Mucosa of descending colon (tissue), 3 donors: ENCODE data around the gene B3GAT3. TPM values are rescaled to one million over a fixed set of nuclear protein-coding genes. Genes with fewer than 3 reads are reported as not detected.
"Not testable (repeated sequence)": the region's sequence is repeated elsewhere in the genome, so short reads cannot be mapped to it uniquely, and the experiment has no call there.

Source experiments
- ATAC-seq: fragments of 200-7000 bp; cut with Tn5 transposase; one replicate; pipeline ENCODE4 v1.9.1; 2020; ENCODE audit warnings: mild to moderate bottlenecking, moderate library complexity
- DNase-seq, 3 donors: peaks; one replicate each; pipeline ENCODE4 v3.0.0-alpha.2; 2020
- H3K36me3 ChIP-seq: fragments of 200-600 bp; one replicate; pipeline ENCODE4 v1.8.0; 2021; ENCODE audit warnings: low read depth, mild to moderate bottlenecking
- H3K4me1 ChIP-seq: fragments of 200-600 bp; one replicate; pipeline ENCODE4 v1.8.0; 2021; ENCODE audit warnings: low read depth, mild to moderate bottlenecking
- H3K4me3 ChIP-seq: fragments of 200-600 bp; one replicate; pipeline ENCODE4 v1.8.0; 2021; ENCODE audit warnings: mild to moderate bottlenecking
- H3K9me3 ChIP-seq: fragments of 200-600 bp; one replicate; pipeline ENCODE4 v1.8.0; 2021; ENCODE audit warnings: mild to moderate bottlenecking
- intact Hi-C, 2 donors: fragments of 100-400 bp; cut with DNase I in 1 of 2; cut with micrococcal nuclease in 1 of 2; formaldehyde crosslinking; loops; one replicate each; pipeline versions ENCODE4 v1.11.0 to v1.11.1; 2022; cut with DNase I, micrococcal nuclease
- total RNA-seq, 3 donors: library from RNA; stranded (reverse); fragmentation: NEBNext Ultra II Directional in 2 of 3; extraction: Animal tissue kit (Norgen Biotek cat#: 25700) in 2 of 3; gene quantifications; one replicate each; pipeline versions ENCODE4 v1.2.1 to v1.2.4, GENCODE V29; 2021 to 2023
- TF ChIP-seq, protein P1 (sequence below): fragments of 200-600 bp; IDR thresholded peaks from one replicate; pipeline ENCODE4 v1.8.0; 2022; ENCODE audit warnings: antibody characterized with exemption, mild to moderate bottlenecking
- donor health status: DM: no; HTN: no; CAD: no; lungs with moderate emphysema.
- donor health status: DM: no; HTN: no; CAD: no.
- donor health status: DM: no; HTN: yes; CAD: no.

B3GAT3 gene
- total RNA-seq, 3 donors from 2014 or later = 27.3 to 34.2 (median 29.1) TPM

DNA sequence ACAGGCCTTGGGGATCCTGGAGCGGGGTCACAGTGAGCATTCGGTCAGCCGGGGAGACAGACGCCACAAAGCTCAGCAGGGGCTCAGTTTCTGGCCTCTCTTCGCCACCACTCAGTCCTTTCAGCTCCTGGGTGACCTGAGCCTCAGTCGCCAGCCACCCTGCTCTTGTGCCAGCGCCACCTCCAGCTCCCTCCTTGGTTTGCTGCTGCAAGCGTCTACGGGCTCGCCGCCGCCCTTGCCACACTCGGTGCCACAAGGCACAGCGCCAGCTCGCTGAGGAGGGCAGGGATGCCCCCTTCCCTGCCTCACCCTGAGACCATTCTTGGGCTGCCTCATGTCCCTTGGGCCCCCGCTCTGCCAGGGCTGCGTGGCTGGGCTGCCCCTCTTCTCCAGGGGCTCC, 46.6 kb downstream of the B3GAT3 start:
- Histone ChIP-seq H3K9me3 (no peaks in the 10 kb centered on the region), H3K36me3 (peaks cover 5% of the 10 kb centered on the region), H3K4me1 (peaks cover 18% of the 10 kb centered on the region), H3K4me3 (no peak overlapping the region)
- TF ChIP-seq, protein P1, sequence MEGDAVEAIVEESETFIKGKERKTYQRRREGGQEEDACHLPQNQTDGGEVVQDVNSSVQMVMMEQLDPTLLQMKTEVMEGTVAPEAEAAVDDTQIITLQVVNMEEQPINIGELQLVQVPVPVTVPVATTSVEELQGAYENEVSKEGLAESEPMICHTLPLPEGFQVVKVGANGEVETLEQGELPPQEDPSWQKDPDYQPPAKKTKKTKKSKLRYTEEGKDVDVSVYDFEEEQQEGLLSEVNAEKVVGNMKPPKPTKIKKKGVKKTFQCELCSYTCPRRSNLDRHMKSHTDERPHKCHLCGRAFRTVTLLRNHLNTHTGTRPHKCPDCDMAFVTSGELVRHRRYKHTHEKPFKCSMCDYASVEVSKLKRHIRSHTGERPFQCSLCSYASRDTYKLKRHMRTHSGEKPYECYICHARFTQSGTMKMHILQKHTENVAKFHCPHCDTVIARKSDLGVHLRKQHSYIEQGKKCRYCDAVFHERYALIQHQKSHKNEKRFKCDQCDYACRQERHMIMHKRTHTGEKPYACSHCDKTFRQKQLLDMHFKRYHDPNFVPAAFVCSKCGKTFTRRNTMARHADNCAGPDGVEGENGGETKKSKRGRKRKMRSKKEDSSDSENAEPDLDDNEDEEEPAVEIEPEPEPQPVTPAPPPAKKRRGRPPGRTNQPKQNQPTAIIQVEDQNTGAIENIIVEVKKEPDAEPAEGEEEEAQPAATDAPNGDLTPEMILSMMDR = no peak
- DNase-seq (peak; percentile 57 to 76 (median 65)), ATAC-seq (peak; percentile 22)
- intact Hi-C loops = no loop called here

DNA sequence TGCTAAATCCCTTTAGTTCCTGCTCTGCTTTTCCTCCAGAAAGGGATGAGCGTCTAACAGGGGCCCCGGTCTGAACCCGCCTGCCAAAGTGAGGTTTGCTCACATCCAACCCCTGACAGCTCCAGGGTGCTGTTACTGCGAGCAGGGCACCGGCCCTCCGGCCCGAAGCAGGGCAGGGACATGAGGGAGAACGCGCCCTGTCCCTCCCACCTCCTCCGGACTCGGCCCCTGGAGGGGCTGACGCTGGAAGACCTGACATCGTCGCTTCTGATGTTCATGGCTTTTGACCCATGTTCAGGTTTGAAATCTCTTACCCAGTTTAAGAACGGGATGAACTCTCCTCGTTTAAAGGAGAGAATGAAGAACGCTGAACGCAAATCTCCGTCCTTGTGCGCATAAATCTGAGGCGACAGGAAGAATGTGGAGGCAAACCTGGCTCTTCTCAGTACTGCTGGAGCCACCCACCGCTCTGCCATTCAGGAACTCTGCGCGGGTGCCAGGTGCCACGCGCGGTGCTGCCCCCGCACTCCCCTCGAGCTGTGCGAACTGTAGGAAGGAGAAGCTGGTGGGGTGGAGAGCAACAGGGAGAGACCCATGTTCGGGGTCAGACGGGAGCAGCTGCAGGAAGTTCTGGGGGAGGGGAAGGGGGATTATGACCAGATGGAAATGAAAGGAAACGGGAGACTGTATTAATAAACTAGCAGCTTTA, 47.3 kb downstream of the B3GAT3 start:
- peak overlapping the region; percentile 67 for H3K4me3 ChIP-seq
- TF ChIP-seq, protein P1 = no peak
- H3K36me3 ChIP-seq = peaks cover 5% of the 10 kb centered on the region
- H3K4me1 ChIP-seq = peaks cover 18% of the 10 kb centered on the region
- intact Hi-C loops = no loop called here
- H3K9me3 ChIP-seq = no peaks in the 10 kb centered on the region
- DNase-seq (peak; percentile 52 to 76 (median 59)), ATAC-seq (peak; percentile 32)

DNA sequence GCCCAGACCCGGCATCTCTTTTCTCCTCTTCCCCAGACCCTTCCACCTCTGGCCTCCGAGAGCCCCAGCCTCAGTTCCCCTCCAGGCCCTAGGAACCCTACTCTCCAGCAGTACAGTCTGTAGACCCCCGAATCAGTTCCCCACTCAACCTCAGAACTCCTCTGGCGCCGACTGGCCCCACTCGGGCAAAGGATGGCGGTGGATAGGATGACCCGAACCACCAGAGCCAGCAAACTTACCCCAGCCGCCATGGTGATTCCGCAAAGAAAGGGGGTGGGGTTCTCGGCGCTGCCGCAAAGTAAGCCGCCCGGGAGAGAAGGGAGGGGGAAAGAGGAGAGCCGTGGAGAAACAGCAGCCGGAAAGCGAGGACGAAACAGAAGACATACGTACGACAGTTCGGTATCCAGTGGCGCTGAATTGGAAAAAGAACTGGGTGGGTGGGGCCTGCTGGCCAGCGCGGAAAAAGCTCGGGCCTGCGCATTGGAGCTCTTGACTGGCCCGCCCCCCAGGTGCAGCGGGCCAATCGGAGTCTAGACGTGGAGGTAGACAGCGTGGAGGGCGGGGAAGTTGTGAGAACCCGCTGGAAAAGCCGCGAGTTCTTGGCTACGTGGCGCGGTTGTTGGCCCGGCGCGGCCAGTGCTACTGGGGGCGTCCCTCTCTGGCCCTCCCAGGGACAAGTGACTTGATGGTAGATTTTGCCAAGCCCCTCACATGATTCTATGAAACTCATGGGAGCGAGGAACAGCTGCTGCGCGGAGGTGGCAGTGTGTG, 48.0 kb downstream of the B3GAT3 start, which contains the start of gene EEF1G:
Gene EEF1G, minus strand, starts transcription at position 300 of the 771 bp plus-strand sequence. Its CDS starts 49 bp downstream, at position 251.
- H3K9me3 ChIP-seq = no peaks in the 10 kb centered on the region
- peaks cover 8% of the 10 kb centered on the region for H3K36me3 ChIP-seq
- ATAC-seq (peak; percentile 94), DNase-seq (peak; percentile 98 to 99 (median 99))
- peak within 1 kb of the TSS; percentile 67 for H3K4me3 ChIP-seq
- H3K4me1 ChIP-seq = peaks cover 18% of the 10 kb centered on the region
- intact Hi-C loops = no loop called here
- TF ChIP-seq, protein P1 = no peak

DNA sequence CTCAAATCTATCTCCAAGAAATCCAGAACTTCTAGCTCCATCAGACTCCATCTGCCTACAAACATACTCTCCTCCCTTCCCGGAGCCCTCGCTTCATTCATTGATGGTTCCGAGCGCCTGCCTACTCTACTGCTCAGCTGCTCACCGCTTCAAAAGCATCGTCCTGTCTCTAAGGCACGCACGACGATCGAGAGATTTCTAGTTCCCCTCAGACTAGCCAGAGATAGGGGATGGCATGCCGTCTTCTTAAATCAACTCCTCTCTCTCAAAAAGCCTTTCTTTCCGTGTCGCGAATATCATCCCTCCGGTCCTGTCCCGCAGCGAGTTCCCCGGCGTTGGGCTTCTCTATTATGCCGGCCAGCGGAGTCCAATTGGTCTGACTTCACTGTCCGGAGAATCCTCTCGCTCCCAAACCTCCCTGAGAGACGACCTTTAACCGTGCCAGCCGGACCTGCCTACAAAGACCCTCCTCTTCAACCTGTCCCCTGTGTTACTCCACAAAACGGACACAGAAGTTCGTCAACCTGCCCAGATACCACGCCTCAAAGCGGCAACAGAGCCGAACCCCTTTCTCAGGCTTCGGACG, 48.7 kb downstream of the B3GAT3 start:
- H3K4me3 ChIP-seq = peak overlapping the region; percentile 67
- H3K9me3 ChIP-seq = no peaks in the 10 kb centered on the region
- peaks cover 11% of the 10 kb centered on the region for H3K36me3 ChIP-seq
- peaks cover 18% of the 10 kb centered on the region for H3K4me1 ChIP-seq
- TF ChIP-seq, protein P1 = no peak
- intact Hi-C loops = no loop called here
- ATAC-seq (peak; percentile 1), DNase-seq (no peak)

DNA sequence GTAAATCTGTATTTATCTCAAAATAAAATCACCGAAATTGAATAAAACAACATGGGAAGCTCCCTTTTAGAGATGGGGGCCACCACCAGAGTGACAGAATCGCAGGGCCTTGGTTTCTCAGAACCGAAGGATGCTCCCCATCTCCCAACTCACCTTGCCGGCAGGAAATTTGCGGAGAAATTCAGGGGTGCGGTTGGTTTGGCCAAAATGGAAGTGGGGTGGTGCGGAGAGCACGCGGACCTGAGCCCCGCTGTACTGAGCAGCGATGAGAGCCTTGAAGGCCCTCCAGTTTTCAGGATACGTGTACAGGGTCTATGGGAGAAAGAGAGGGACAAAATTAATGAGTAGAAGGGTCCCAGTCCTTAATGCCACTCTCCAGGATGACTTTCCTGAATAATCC, 49.4 kb downstream of the B3GAT3 start:
- TF ChIP-seq, protein P1 = no peak
- Histone ChIP-seq H3K4me1 (peaks cover 18% of the 10 kb centered on the region), H3K9me3 (no peaks in the 10 kb centered on the region), H3K4me3 (no peak overlapping the region), H3K36me3 (peaks cover 11% of the 10 kb centered on the region)
- no peak for ATAC-seq
- DNase-seq = no peak
- intact Hi-C loops = no loop called here

DNA sequence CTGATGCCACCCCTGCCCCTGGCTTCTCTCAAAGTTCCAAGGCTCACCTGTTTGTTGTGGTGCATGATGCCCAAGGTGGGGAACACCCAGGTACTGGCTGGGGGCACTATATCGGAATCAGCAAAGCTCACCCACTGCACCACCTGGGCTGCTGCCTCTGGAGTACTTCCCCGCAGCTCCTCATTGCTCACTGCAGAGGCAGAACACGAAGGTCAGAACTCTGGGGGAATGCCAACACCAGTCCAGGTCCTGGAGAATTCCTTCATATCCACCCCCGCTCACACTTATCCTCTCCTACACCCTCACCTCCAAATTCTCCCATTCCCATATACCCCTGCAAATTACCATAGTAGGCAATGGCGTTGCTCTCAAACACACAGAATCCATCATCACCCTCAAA, 50.3 kb downstream of the B3GAT3 start:
- ATAC-seq, intact Hi-C loops, H3K4me3 ChIP-seq, H3K4me1 ChIP-seq, DNase-seq, H3K9me3 ChIP-seq: not testable (repeated sequence)
- H3K36me3 ChIP-seq = peaks cover 11% of the 10 kb centered on the region

DNA sequence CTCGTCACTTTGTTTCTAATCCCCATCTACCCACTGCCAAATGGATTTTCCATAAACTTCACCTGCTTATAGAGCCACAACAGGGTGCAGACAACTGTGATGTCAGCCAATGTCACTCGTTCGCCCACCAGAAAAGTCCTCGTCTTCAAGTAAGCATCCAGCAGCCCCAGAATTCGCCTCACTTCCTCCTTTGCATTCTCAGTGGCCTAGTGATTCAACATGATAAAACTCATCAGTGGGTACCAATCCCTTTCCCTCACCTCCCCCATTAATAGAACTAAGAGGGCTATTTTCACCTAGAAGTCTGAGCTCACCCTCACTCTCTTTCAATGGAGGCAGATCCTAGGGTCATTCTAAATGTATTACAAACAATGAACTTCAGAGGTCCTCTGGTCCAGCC, 50.9 kb downstream of the B3GAT3 start:
- intact Hi-C loops, ATAC-seq, H3K9me3 ChIP-seq, H3K4me1 ChIP-seq, H3K4me3 ChIP-seq, DNase-seq: not testable (repeated sequence)
- H3K36me3 ChIP-seq = peaks cover 11% of the 10 kb centered on the region
